BJ (cell line): ENCODE data around the gene CLEC20A. TPM values are rescaled to one million over a fixed set of nuclear protein-coding genes. Genes with fewer than 3 reads are reported as not detected.

Experiments used
- CTCF ChIA-PET: fragments of 350-600 bp; formaldehyde crosslinking; extraction: SDS; loops from one replicate; lab custom pipeline; 2021; ENCODE audit warnings: antibody characterized with exemption, inconsistent platforms; lab: Yijun Ruan, JAX
- POLR2A ChIA-PET: fragments of 300-600 bp; sonication (Branson Sonifier 250); formaldehyde crosslinking; extraction: SDS; loops from one replicate; lab custom pipeline; 2021; ENCODE audit warnings: antibody characterized with exemption; lab: Charles Lee
- DNase-seq: peaks from one replicate; pipeline ENCODE4 v3.0.0-alpha.2; 2011; ENCODE audit warnings: low read depth
- H3K27me3 ChIP-seq: 2 replicates; pipeline ENCODE4 v1.6.0; 2011; ENCODE audit warnings: low read length; ENCODE audit not compliant: control insufficient read depth, insufficient read depth
- H3K36me3 ChIP-seq: 2 replicates; pipeline ENCODE4 v1.5.1; 2011; ENCODE audit warnings: low read length; ENCODE audit not compliant: control insufficient read depth, insufficient read depth
- H3K4me3 ChIP-seq: 2 replicates; pipeline ENCODE4 v1.5.1; 2011; ENCODE audit warnings: low read depth, mild to moderate bottlenecking, control low read depth, low read length
- polyA plus RNA-seq: library from polyadenylated mRNA; depleted of rRNA; stranded (reverse); fragments of >200 nt; gene quantifications from 2 replicates; pipeline ENCODE4 v1.2.3, GENCODE V29; 2011
- TF ChIP-seq, protein P1 (sequence below): IDR thresholded peaks from 2 replicates; pipeline ENCODE4 v1.5.1; 2011; ENCODE audit warnings: low read depth, mild to moderate bottlenecking, control low read depth, inconsistent platforms, low read length, moderate library complexity; ENCODE audit not compliant: insufficient read depth

CLEC20A gene
- polyA plus RNA-seq, 1 experiment, result not detected

DNA sequence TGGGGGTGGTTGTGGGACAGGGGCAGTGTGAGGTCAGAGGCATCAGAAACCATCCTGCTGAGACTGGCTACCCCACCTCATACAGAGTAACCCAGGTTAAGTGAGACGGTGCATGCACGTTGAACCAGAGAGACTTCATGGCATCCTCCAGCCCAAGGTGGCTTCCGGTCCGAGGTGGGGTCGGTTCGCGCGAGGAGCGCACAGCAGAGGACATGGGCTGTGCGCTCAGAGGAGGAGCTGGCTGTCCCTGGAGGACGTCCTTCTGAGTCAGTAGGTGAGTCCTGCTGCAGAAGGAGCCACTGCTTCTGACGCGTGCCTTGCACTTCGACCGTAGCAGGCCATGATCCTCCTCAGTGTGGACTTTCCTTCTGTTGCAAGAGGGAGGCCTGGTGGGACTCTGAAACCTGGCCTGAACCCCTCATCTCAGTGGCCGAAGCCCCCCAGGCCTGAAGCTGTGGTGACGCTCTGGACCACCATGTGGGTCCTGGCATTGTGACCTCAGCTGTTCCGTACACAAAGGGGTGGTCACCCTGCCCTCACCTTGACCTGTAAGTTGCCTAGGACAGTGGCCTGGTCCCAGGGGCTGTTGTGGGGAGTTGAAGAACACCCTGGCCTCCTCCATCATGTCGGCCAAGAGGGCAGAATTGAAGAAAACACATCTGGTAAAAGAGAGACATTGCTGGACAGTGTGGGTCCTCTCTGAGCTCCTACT is 16.0 kb upstream of the CLEC20A start, which contains the start of gene TEX35:
Gene TEX35 (plus strand): TSS at position 544 of the 712 bp plus-strand sequence. CDS start 80 bp downstream, at position 624.
- DNase-seq, result no peak
- CTCF ChIA-PET, result interaction anchor here (1.0 to 10.4 kb wide), 3 partner anchors 9 to 200 kb away, joined by 3 to 91 read pairs (median 3); no protein-coding TSS in a partner anchor
- H3K4me3 ChIP-seq, result no peak within 1 kb of the TSS
- POLR2A ChIA-PET, result no interaction called here
- TF ChIP-seq, protein P1, sequence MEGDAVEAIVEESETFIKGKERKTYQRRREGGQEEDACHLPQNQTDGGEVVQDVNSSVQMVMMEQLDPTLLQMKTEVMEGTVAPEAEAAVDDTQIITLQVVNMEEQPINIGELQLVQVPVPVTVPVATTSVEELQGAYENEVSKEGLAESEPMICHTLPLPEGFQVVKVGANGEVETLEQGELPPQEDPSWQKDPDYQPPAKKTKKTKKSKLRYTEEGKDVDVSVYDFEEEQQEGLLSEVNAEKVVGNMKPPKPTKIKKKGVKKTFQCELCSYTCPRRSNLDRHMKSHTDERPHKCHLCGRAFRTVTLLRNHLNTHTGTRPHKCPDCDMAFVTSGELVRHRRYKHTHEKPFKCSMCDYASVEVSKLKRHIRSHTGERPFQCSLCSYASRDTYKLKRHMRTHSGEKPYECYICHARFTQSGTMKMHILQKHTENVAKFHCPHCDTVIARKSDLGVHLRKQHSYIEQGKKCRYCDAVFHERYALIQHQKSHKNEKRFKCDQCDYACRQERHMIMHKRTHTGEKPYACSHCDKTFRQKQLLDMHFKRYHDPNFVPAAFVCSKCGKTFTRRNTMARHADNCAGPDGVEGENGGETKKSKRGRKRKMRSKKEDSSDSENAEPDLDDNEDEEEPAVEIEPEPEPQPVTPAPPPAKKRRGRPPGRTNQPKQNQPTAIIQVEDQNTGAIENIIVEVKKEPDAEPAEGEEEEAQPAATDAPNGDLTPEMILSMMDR, result no peak
- H3K36me3 ChIP-seq, result no peaks in the 10 kb centered on the region
- no peaks in the 10 kb centered on the region; the same call in 1 of the 2 replicates for H3K27me3 ChIP-seq

DNA sequence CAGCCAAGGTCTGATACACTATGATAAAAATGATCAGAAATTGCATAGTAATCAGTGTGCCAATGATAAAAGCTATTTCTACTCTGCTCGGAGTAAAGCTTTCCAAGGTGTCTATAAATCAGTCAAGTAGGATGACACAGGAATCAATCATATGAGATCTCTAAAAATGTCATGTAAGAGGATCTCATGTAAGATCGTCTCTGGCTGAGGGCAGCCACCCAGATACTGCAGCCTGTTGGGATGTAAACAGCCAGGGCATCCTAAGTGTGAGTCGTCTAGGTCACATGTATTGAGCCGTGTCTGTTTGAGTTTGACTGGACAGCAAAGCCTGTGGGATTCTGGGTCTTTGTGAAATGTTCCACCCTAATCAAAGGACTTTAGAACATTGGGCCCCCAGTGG is 13.4 kb upstream of the CLEC20A start:
- no peaks in the 10 kb centered on the region for H3K27me3 ChIP-seq
- no peaks in the 10 kb centered on the region for H3K36me3 ChIP-seq
- TF ChIP-seq, protein P1, result no peak
- ChIA-PET POLR2A (no interaction called here), CTCF (interaction anchor here (0.7 to 1.3 kb wide), 2 partner anchors 9 to 33 kb away, joined by 3 to 4 read pairs; no protein-coding TSS in a partner anchor)
- no peak for DNase-seq
- no peak overlapping the region for H3K4me3 ChIP-seq

DNA sequence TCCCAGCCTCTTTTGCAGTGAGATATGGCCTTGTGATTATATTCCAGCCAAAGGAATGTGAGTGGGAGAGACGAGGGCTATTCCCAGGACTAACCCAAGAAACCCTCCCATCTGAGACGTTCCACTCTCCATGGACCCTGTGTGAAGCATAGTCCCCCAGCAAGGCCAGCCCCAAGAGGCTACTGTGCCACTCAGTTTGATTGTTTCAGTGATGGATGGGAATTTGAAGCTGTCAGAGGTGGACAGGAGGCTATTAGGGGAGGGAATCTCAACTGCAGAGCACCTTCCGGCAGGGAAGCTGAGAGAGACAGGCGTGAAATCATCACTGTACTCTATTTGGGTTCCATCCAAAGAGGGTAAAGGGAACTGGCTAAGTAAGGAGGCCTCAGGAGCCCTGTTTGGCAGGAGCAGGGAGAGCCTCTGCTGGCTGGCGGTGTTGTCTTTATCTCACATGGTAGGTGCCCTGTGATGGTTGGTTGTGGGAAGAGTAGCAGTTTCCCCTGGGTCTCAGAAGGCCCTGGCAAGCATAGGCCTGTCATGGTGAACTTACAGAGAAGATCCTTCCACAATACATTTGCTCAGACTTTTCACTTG is 12.7 kb upstream of the CLEC20A start:
- no peak for DNase-seq
- POLR2A ChIA-PET, result no interaction called here
- TF ChIP-seq, protein P1, result no peak

DNA sequence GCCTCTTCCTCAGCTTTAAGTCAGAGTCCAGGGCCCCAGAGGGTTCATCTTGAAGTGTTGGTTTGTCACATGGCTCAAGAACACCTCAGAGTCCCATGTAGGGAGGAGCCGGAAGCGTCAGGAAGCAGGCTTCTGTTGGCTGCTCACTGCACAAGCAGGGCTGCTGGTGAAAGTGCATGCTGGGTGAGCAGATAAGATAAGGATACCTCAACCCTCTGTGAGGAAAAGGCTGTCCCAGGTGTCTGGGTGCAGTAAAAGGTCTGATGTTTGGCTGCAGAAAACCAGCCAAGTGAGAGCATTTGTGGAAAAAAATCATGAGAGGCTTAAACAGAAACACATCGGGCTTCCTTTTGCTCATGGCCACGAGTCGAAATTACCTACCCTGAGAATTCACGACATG is 9.9 kb upstream of the CLEC20A start:
- DNase-seq, result no peak
- Histone ChIP-seq H3K36me3 (no peaks in the 10 kb centered on the region), H3K4me3 (no peak overlapping the region), H3K27me3 (0 out of 2 replicates have a peak, but pooled peaks cover 1% of the 10 kb centered on the region)
- TF ChIP-seq, protein P1, result no peak
- ChIA-PET CTCF (interaction anchor here (0.6 to 3.7 kb wide), 5 partner anchors 12 to 496 kb away, joined by 3 to 17 read pairs (median 3); no protein-coding TSS in a partner anchor), POLR2A (no interaction called here)

More for the DNA sequence above, 12.7 kb upstream of the CLEC20A start:
- CTCF ChIA-PET, result interaction anchor here (0.7 to 1.3 kb wide), 3 partner anchors 9 to 34 kb away, joined by 3 to 4 read pairs (median 3); no protein-coding TSS in a partner anchor
- Histone ChIP-seq H3K36me3 (no peaks in the 10 kb centered on the region), H3K27me3 (no peaks in the 10 kb centered on the region), H3K4me3 (no peak overlapping the region)

DNA sequence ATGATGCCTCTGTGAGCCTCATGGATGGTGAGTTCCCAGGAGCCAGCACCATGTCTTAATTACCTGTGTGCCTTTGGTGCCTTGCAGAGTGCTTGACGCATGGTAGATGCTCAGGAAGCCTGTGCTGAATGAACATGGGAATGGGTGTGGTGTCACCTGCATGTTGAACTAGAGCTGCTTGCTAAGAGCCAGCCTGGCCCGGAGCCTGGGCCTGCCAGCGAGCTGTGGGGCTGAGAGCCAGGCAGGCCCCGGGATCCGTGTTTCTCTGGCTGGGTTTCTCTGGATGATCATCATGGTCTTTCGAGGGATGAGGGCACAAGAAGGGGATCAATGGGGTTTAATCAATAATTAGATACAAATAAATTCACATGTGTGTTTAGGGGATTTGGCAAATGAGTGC is 9.4 kb upstream of the CLEC20A start:
- TF ChIP-seq, protein P1, result no peak
- ChIA-PET POLR2A (interaction anchor here (0.6 to 0.7 kb wide), 2 partner anchors 162 to 879 kb away, joined by 3 read pairs; no protein-coding TSS in a partner anchor), CTCF (interaction anchor here (0.6 to 3.7 kb wide), 8 partner anchors 11 to 496 kb away, joined by 3 to 17 read pairs (median 4); no protein-coding TSS in a partner anchor)
- no peak for DNase-seq
- Histone ChIP-seq H3K4me3 (no peak overlapping the region), H3K27me3 (0 out of 2 replicates have a peak, but pooled peaks cover 1% of the 10 kb centered on the region), H3K36me3 (no peaks in the 10 kb centered on the region)
